Ureter (tissue), 1 donor: ENCODE measurements around the gene PPP4R3A. TPM values are rescaled to one million over a fixed set of nuclear protein-coding genes. Genes with fewer than 3 reads are reported as not detected.
"Not testable (repeated sequence)": the region's sequence is repeated elsewhere in the genome, so short reads cannot be mapped to it uniquely, and the experiment has no call there.

Source experiments
- DNase-seq: peaks from one replicate; pipeline ENCODE4 v3.0.0-alpha.2; 2020; ENCODE audit warnings: low spot score
- total RNA-seq: library from RNA; stranded (reverse); gene quantifications from one replicate; pipeline ENCODE4 v1.2.4, GENCODE V29; 2023
- donor health status: DM: yes; HTN: yes; CAD: no.

PPP4R3A gene
- total RNA-seq, 1 donor from 2014 or later: 110 TPM

DNA sequence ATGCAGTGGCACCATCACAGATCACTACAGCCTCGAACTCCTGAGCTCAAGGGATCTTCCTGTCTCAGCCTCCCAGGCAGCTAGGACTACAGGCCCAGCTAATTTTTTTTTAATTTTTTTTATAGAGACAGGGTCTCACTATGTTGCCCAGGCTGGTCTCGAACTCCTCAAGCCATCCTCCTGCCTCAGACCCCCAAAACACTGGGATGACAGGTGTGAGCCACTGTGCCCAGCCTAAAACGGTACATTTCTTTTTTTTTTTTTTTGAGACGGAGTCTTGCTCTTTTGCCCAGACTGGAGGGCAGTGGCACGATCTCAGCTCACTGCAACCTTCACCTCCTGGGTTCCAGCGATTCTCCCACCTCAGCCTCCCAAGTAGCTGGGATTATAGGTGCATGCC is 100.9 kb downstream of the PPP4R3A start:
- not testable (repeated sequence) for DNase-seq

Other genes starting within 250 kb of the PPP4R3A start
- gene CCDC88C, start 92.5 kb downstream of the PPP4R3A start, total RNA-seq: 49.0 TPM
- 7.3 TPM for gene CATSPERB, start 221.8 kb upstream of the PPP4R3A start, total RNA-seq